Nephron progenitor cell (in vitro differentiated cells): ENCODE results near the gene TBX4.

Experiments
- DNase-seq: peaks from one replicate; pipeline ENCODE4 v3.0.0; 2021
- H3K27ac Mint-ChIP-seq: 2 replicates; pipeline ENCODE4 v1.8.0; 2021; ENCODE audit warnings: mild to moderate bottlenecking, moderate library complexity, mixed read lengths
- H3K27me3 Mint-ChIP-seq: 2 replicates; pipeline ENCODE4 v1.8.0; 2021; ENCODE audit warnings: mild to moderate bottlenecking, low read depth, mixed read lengths; ENCODE audit not compliant: poor library complexity
- H3K36me3 Mint-ChIP-seq: 2 replicates; pipeline ENCODE4 v1.8.0; 2021; ENCODE audit warnings: low read depth, mixed read lengths
- H3K4me1 Mint-ChIP-seq: 2 replicates; pipeline ENCODE4 v1.8.0; 2021; ENCODE audit warnings: mixed read lengths
- H3K4me3 Mint-ChIP-seq: 2 replicates; pipeline ENCODE4 v1.8.0; 2021; ENCODE audit warnings: mild to moderate bottlenecking, moderate library complexity, mixed read lengths
- H3K9me3 Mint-ChIP-seq: 2 replicates; pipeline ENCODE4 v1.8.0; 2021; ENCODE audit warnings: mild to moderate bottlenecking, moderate library complexity, mixed read lengths
- TF ChIP-seq, protein P1 (sequence below): fragments of 200-600 bp; sonication (generic); IDR thresholded peaks from 2 replicates; pipeline ENCODE4 v1.5.0; 2021; ENCODE audit warnings: antibody characterized with exemption

The TBX4 gene

DNA sequence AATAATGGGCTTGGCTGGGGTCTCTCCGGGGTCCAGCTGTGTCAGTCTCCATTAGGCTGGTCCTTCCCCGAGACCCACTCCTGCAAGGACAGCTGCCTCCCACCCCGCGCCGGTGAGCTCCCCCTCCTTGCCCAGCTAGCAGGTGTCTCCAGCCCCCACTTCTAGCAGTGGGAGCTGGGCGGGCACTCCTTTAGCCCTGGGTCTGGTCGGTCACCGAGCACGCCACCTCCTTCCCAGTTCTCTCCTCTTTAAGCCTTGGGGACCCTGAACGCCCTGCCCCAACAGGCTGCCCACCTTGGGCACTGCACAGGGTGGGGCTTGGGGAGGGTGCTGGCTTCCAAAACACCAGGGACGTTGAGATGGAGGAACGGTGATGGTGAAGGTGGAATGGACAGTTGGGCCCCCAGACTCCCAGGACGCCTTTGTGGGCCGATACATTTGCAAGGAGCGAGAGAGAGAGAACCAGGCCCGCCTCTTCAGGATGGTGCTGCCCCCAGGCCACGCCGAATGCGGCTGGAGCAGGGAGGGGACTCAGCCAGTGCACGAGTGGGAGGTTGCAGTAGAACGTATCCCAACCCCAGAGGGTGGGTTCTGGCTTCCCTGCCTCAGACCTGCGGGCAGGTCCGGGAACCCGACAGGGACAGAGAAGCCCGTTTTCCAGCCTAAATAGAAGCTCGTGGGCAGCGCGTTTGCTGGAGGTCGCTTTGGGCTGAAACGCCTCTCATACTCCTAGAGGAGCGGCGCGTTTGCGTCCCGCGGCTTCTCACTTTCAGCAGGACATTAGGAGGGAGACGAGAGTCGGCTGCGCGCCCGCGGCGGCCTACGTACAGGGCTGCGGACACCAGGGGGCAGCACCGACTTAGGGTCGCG is 41.8 kb upstream of the TBX4 start:
- DNase-seq = peak; percentile 90
- H3K4me1 Mint-ChIP-seq = peaks cover 16% of the 10 kb centered on the region
- H3K27me3 Mint-ChIP-seq = peaks cover 86% of the 10 kb centered on the region
- H3K36me3 Mint-ChIP-seq = no peaks in the 10 kb centered on the region
- H3K9me3 Mint-ChIP-seq = no peaks in the 10 kb centered on the region
- TF ChIP-seq, protein P1, sequence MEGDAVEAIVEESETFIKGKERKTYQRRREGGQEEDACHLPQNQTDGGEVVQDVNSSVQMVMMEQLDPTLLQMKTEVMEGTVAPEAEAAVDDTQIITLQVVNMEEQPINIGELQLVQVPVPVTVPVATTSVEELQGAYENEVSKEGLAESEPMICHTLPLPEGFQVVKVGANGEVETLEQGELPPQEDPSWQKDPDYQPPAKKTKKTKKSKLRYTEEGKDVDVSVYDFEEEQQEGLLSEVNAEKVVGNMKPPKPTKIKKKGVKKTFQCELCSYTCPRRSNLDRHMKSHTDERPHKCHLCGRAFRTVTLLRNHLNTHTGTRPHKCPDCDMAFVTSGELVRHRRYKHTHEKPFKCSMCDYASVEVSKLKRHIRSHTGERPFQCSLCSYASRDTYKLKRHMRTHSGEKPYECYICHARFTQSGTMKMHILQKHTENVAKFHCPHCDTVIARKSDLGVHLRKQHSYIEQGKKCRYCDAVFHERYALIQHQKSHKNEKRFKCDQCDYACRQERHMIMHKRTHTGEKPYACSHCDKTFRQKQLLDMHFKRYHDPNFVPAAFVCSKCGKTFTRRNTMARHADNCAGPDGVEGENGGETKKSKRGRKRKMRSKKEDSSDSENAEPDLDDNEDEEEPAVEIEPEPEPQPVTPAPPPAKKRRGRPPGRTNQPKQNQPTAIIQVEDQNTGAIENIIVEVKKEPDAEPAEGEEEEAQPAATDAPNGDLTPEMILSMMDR = peak; percentile 53
- H3K4me3 Mint-ChIP-seq = peak overlapping the region; percentile 73
- H3K27ac Mint-ChIP-seq = no peak overlapping the region

DNA sequence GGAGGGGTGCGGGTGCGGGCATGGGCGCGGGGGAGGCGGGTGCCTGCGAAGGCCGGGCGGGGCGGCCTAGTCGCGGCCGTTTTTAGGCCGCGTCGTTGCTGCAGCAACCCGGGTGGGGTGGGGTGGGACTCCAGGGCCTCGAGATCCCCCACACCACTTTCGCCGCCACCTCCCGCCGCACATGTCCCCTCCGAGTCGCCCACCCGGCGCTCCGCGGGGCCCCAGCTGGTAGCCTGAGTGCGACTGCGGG is 41.3 kb upstream of the TBX4 start:
- Mint-ChIP-seq H3K36me3 (no peaks in the 10 kb centered on the region), H3K9me3 (no peaks in the 10 kb centered on the region), H3K27ac (no peak overlapping the region), H3K4me1 (peaks cover 18% of the 10 kb centered on the region), H3K4me3 (peak overlapping the region; percentile 71), H3K27me3 (peaks cover 86% of the 10 kb centered on the region)
- TF ChIP-seq, protein P1 = no peak
- DNase-seq = no peak

DNA sequence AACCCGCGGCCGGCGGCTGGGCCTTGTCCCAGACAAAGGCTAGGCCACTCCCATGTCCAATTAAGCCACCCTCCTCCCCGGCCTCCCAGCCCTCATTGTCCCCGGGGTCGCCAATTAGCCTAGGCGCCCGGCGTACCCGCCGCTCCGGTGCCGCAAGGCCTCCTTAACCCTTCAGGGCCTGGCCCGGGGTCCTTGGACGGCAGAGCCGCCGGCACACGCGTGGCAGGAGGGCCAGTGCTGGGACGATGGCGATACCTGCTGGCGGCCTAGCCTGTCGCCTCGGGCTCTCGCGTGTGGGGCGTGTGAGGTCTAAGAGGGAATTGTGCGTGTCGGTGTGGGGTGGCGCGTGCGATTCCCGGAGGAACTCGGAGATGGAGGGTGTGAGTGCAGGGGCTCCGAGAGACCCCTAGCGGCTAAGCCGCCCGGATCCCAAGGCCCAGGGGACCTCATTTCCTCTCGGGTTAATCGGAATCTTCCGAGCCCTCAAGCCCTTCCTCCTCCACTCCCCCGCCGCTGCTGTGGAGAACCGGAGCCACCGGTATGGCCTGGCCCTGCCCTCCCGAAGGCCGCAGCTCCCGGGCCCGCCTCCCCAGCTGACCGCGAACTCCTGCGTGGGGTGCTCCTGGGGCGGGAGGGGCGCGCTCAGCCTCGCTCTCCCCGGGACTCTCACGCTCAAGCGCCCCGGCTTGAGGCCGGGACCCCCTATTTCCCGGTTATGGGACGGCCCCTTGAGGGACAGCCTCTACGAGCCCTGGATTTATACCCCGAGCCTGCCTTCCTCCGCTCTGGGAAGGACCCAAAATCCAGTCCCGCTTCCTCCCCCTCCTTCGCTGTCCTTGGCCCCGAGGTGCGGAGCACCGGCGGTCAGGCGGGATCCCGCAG is 40.7 kb upstream of the TBX4 start:
- Mint-ChIP-seq H3K36me3 (no peaks in the 10 kb centered on the region), H3K4me3 (peak overlapping the region; percentile 73), H3K27ac (no peak overlapping the region), H3K9me3 (no peaks in the 10 kb centered on the region), H3K4me1 (peaks cover 23% of the 10 kb centered on the region), H3K27me3 (peaks cover 81% of the 10 kb centered on the region)
- TF ChIP-seq, protein P1 = no peak
- peak; percentile 64 for DNase-seq

DNA sequence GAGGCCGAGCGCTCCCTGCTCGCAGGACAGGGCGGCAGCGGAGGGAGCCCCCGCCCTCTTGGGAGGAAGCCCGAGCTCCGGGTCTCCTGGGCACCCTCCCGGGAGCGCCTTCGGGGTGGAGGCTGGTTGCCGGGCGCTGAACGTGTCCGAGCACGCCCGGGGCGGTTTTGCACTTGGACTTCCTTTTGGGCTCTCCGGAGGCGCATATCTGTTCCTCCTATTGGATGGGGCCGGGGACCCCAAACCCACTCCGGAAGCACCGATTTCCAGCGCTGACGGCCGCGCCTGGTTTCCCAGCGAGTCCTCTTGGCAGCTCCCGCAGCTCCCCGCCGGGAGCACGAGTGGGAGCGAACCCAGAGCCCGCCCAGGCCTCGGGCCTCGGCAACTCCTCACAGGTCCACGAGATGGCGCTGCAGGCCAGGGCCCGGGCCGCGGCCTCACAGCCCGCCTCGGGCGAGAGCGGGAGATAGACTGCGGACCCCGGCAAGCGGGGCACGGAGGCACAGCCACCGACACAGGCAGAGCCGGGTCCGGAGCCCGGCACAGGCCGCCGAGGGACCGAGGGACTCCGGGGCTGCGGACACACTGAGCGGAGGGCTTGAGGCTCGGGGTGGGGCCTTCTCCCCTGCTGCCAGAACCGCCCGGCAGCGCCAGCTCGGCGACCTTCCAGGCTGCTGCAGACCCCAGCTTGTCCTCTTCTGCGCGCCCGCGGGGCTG is 39.9 kb upstream of the TBX4 start:
- H3K4me1 Mint-ChIP-seq = peaks cover 25% of the 10 kb centered on the region
- no peaks in the 10 kb centered on the region for H3K9me3 Mint-ChIP-seq
- TF ChIP-seq, protein P1 = peak; percentile 99
- DNase-seq = peak; percentile 87
- no peaks in the 10 kb centered on the region for H3K36me3 Mint-ChIP-seq
- H3K4me3 Mint-ChIP-seq = peak overlapping the region; percentile 75
- H3K27ac Mint-ChIP-seq = no peak overlapping the region
- H3K27me3 Mint-ChIP-seq = peaks cover 73% of the 10 kb centered on the region

DNA sequence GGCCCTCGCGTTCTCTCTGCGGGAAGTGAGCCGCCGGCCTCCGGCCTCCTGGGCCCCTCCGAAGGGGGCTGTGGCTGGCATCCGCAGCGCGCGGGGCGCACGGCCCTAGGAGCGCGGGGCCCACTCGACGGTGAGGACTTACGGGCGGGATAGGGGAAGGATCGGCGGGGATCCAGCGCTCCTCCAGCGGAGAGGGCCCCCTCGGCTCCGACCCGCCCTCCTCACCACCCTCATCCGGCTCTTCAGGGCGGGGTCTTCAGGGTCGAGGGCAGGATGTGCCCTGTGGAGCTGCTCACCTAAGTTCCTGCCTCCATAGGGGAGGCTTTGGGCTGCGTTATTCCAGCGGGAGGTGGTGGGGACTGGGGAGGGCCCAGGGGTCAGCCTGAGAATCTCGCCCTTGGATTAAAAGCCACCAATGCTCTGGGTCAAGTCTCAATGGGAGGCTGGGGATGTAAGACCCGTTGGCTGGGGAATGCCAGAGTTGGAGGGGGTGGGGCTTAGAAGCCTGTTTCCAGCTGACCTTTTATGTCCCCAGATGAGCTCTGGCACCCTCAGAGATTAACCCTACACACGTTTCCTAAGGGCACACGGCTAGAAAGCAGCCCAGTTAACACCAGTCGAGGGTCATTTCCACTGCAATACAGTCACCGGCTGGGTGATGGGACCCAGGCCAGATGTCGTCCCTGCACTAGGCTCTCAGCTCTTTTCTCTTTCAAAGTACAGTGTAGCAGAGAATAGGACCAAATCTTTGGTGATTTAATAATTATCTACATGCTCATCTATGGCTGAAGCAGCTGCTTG is 39.2 kb upstream of the TBX4 start:
- Mint-ChIP-seq H3K4me1 (peaks cover 25% of the 10 kb centered on the region), H3K36me3 (no peaks in the 10 kb centered on the region), H3K4me3 (peak overlapping the region; percentile 75), H3K27ac (no peak overlapping the region), H3K27me3 (peaks cover 70% of the 10 kb centered on the region), H3K9me3 (no peaks in the 10 kb centered on the region)
- DNase-seq = no peak
- TF ChIP-seq, protein P1 = no peak
